ENCODE results near the gene PKD1.

The PKD1 gene

GRCh38 chr16:2135770-2136490 lies at the start of gene PKD1:
PKD1 (minus strand) TSS chr16:2135898; CDS start chr16:2135689, 209 bp downstream.
- DNase-seq, result peak; percentile 52 to 78

- DNase-seq, result no peak
Measured at GRCh38 chr16:2184962-2185361, 49.3 kb upstream of the PKD1 start.

- no peak for DNase-seq
Measured at GRCh38 chr16:2184346-2184745, 48.6 kb upstream of the PKD1 start.

GRCh38 chr16:2183671-2184070 lies 48.0 kb upstream of the PKD1 start:
- DNase-seq, result no peak

- DNase-seq, result no peak
Measured at GRCh38 chr16:2181952-2182351, 46.3 kb upstream of the PKD1 start.

- no peak for DNase-seq
Measured at GRCh38 chr16:2180962-2181923, 45.5 kb upstream of the PKD1 start.

GRCh38 chr16:2180461-2180860 lies 44.8 kb upstream of the PKD1 start:
- DNase-seq, result no peak

- no peak for DNase-seq
Measured at GRCh38 chr16:2179576-2179975, 43.9 kb upstream of the PKD1 start.

GRCh38 chr16:2179107-2179501 lies 43.4 kb upstream of the PKD1 start:
- DNase-seq, result no peak

- no peak for DNase-seq
Measured at GRCh38 chr16:2178321-2179106, 42.8 kb upstream of the PKD1 start.

GRCh38 chr16:2177561-2177960 lies 41.9 kb upstream of the PKD1 start:
- no peak for DNase-seq

- DNase-seq, result no peak
Measured at GRCh38 chr16:2177101-2177500, 41.4 kb upstream of the PKD1 start.

- DNase-seq, result no peak
Measured at GRCh38 chr16:2176047-2176446, 40.3 kb upstream of the PKD1 start.

GRCh38 chr16:2175454-2175853 lies 39.8 kb upstream of the PKD1 start:
- no peak for DNase-seq

- DNase-seq, result no peak
Measured at GRCh38 chr16:2174396-2175131, 38.9 kb upstream of the PKD1 start.

- no peak for DNase-seq
Measured at GRCh38 chr16:2173916-2174315, 38.2 kb upstream of the PKD1 start.

GRCh38 chr16:2173366-2173765 lies 37.7 kb upstream of the PKD1 start:
- DNase-seq, result no peak

GRCh38 chr16:2172688-2173335 lies 37.1 kb upstream of the PKD1 start:
- no peak for DNase-seq

GRCh38 chr16:2171601-2172178 lies 36.0 kb upstream of the PKD1 start:
- DNase-seq, result no peak

GRCh38 chr16:2170587-2171435 lies 35.1 kb upstream of the PKD1 start:
- DNase-seq, result no peak

GRCh38 chr16:2170080-2170479 lies 34.4 kb upstream of the PKD1 start:
- no peak for DNase-seq
